Ishikawa (cell line): ENCODE measurements around the gene KIAA1217.

Experiments used
- EP300 ChIP-seq: IDR thresholded peaks from 2 replicates; pipeline ENCODE4 v1.6.1; 2012; ENCODE audit warnings: borderline replicate concordance
- MAX ChIP-seq: IDR thresholded peaks from 2 replicates; pipeline ENCODE4 v1.6.1; 2012
- TEAD4 ChIP-seq: IDR thresholded peaks from 2 replicates; pipeline ENCODE4 v1.6.1; 2012

- TF ChIP-seq MAX (no peak), EP300 (no peak), TEAD4 (no peak)
Measured at GRCh38 chr10:24205821-24206220, 3.1 kb upstream of the KIAA1217 start.
